Testis (tissue), 3 donors: ENCODE results near the gene PRKAR1B. TPM values are rescaled to one million over a fixed set of nuclear protein-coding genes. Genes with fewer than 3 reads are reported as not detected.
A peak's percentile ranks its signal among the peaks of the same experiment; 100 is the strongest.

Experiments
- DNase-seq: peaks from one replicate; pipeline ENCODE4 v3.0.0-alpha.2; 2019
- H3K27ac ChIP-seq, 2 donors: fragments of 200-600 bp; sonication (generic); one replicate each; pipeline ENCODE4 v1.5.1; 2019
- H3K27me3 ChIP-seq: fragments of 200-600 bp; sonication (generic); one replicate; pipeline ENCODE4 v1.5.1; 2019
- H3K36me3 ChIP-seq: fragments of 200-600 bp; sonication (generic); one replicate; pipeline ENCODE4 v1.5.1; 2017; ENCODE audit warnings: low read depth; ENCODE audit errors: missing control alignments
- H3K4me1 ChIP-seq: fragments of 200-600 bp; sonication (generic); one replicate; pipeline ENCODE4 v1.5.1; 2019
- H3K4me3 ChIP-seq, 2 donors: fragments of 200-600 bp; sonication (generic); one replicate each; pipeline ENCODE4 v1.5.1; 2017 to 2019
- H3K9me3 ChIP-seq: fragments of 200-600 bp; sonication (generic); one replicate; pipeline ENCODE4 v1.5.1; 2017
- POLR2A ChIP-seq: fragments of 450-650 bp; IDR thresholded peaks from one replicate; pipeline ENCODE4 v1.6.1; 2017; ENCODE audit warnings: antibody characterized with exemption, mild to moderate bottlenecking, moderate library complexity
- WGBS, 2 donors: methylation state at CpG; one replicate each; pipeline ENCODE4 v1.1.5; 2018; 5-methylcytosine and 5-hydroxymethylcytosine counted together
- intact Hi-C: fragments of 100-400 bp; cut with DNase I; formaldehyde crosslinking; loops from one replicate; pipeline ENCODE4 v1.15.1; 2023; ENCODE audit warnings: low total_unique reads
- polyA plus RNA-seq: library from polyadenylated mRNA; stranded (reverse); fragments of 350-450 nt; fragmentation: Illumina TruSeq; extraction: RNeasy Lipid Tissue Mini Kit (QIAGEN cat#74804); gene quantifications from one replicate; pipeline ENCODE4 v1.2.3, GENCODE V29; 2014; ENCODE audit warnings: low read depth, low replicate concordance; ENCODE audit not compliant: insufficient read depth
- total RNA-seq, 2 donors: library from RNA; depleted of rRNA; stranded (reverse); fragments of >200 nt; gene quantifications; one replicate each; pipeline ENCODE4 v1.2.3, GENCODE V29; 2016
- TF ChIP-seq, protein P1 (sequence below), 3 experiments: fragments of 450-650 bp in 2 of 3; fragments of 200-600 bp in 1 of 3; sonication (generic) in 1 of 3; IDR thresholded peaks; one replicate each; pipeline ENCODE4 v1.5.1; 2016 to 2019; ENCODE audit warnings: antibody characterized with exemption in 3 of 3, mild to moderate bottlenecking in 2 of 3, moderate library complexity in 1 of 3

PRKAR1B gene
- total and polyA plus RNA-seq, 3 donors from 2014 or later: 27.8 to 35.7 (median 31.3) TPM

DNA sequence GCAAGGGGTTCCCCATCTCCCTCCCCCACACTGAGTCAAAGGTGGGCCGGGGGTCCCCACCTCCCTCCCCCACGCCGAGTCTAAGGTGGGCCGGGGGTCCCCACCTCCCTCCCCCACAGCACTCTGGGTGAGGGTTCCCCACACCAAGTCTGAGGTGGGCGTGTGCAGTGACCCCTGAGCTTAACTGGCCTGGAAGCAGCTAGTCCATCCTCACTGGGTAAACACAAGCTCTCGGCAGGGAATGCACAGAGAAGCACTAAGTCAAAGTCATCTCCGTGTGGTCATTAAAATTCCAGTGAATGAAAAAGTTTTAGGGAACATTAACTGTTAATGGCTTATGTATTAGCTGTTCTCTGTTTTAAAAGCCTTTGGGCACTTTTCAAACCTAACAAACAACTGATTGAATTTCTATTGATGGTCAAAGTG, 43.7 kb upstream of the PRKAR1B start:
- H3K36me3 ChIP-seq: no peaks in the 10 kb centered on the region
- no peak for DNase-seq

DNA sequence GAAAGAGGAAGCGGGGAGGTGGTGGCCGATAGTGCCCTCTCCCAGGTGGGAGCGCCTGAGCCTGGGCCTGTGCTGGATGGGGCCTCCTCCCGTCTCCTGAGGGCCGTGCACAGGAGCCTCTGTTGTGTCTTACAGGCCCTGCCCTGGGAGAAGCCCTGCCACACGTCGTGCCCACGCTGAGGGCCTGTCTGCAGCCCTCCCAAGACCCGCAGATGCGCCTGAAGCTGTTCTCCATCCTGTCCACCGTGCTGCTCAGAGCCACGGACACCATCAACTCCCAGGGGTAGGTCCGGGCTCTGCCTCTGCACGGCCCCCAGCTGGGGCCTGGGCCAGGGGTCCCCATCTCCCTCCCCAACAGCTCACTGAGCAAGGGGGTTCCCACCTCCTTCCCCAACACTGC, 43.3 kb upstream of the PRKAR1B start:
- Histone ChIP-seq H3K36me3 (no peaks in the 10 kb centered on the region), H3K4me3 (no peak overlapping the region), H3K4me1 (peaks cover 26% of the 10 kb centered on the region), H3K27ac (peak overlapping the region; percentile 26 to 79), H3K27me3 (no peaks in the 10 kb centered on the region), H3K9me3 (no peaks in the 10 kb centered on the region)
- no peak for DNase-seq
- intact Hi-C loops: loop anchor here (5.0 kb wide), 1 partner anchor 438 kb away; no protein-coding TSS in a partner anchor
- TF ChIP-seq POLR2A: no peak
- TF ChIP-seq, protein P1, sequence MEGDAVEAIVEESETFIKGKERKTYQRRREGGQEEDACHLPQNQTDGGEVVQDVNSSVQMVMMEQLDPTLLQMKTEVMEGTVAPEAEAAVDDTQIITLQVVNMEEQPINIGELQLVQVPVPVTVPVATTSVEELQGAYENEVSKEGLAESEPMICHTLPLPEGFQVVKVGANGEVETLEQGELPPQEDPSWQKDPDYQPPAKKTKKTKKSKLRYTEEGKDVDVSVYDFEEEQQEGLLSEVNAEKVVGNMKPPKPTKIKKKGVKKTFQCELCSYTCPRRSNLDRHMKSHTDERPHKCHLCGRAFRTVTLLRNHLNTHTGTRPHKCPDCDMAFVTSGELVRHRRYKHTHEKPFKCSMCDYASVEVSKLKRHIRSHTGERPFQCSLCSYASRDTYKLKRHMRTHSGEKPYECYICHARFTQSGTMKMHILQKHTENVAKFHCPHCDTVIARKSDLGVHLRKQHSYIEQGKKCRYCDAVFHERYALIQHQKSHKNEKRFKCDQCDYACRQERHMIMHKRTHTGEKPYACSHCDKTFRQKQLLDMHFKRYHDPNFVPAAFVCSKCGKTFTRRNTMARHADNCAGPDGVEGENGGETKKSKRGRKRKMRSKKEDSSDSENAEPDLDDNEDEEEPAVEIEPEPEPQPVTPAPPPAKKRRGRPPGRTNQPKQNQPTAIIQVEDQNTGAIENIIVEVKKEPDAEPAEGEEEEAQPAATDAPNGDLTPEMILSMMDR (IDR thresholded peaks at IDR 0.05): no peak
- WGBS, 2 donors: 93 to 94% methylated on average over 5 to 14 of the region's 14 CpGs

More for the DNA sequence above, 43.7 kb upstream of the PRKAR1B start:
- Histone ChIP-seq H3K4me3 (no peak overlapping the region), H3K4me1 (peaks cover 26% of the 10 kb centered on the region), H3K27me3 (no peaks in the 10 kb centered on the region), H3K9me3 (no peaks in the 10 kb centered on the region), H3K27ac (peak overlapping the region; percentile 48 to 79)
- intact Hi-C loops: loop anchor here (5.0 kb wide), 1 partner anchor 438 kb away; no protein-coding TSS in a partner anchor
- whole genome bisulfite sequencing, 2 donors: 43 to 51% methylated on average over 7 of the region's 7 CpGs
- TF ChIP-seq, protein P1 (IDR thresholded peaks at IDR 0.05): no peak
- TF ChIP-seq POLR2A: no peak

DNA sequence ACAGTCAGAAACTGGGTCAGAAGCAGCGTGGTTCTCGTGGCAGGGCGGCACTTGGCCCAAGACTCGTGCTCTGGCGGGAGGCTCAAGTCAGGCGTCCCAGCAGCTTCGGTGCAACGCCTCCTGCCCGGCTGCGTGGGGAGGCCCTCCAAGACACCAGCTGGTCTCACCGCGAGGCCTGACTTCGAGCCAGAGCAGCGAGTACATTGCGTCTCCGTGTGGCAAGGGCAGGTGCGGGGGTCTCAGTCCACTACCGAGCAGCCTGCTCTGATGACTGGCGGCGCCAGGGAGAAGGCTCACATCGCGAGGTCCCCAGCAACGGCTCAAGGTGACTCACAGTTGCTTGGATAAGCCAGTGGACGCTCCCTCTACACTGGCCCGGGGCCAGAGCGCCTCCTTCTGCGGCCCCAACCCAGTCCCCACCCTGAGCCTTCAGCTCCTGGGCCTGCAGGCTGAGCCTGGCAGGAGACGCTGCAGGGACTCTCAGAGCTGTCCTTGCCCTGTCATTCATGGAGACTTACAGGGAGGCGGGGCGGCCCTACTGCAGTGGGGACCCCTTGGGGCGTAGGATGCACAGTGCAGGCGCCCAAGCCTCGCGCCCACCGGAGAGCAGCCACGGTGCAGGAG, 41.9 kb upstream of the PRKAR1B start:
- no peaks in the 10 kb centered on the region for H3K27me3 ChIP-seq
- peak; percentile 80 for DNase-seq
- 15 to 27% methylated on average over 10 to 36 of the region's 36 CpGs for WGBS, 2 donors
- peak overlapping the region in 1 of 2 donors; percentile 36 for H3K4me3 ChIP-seq
- TF ChIP-seq, protein P1 (IDR thresholded peaks at IDR 0.05): peak in 1 of 3 experiments; percentile 8
- TF ChIP-seq POLR2A: no peak
- H3K4me1 ChIP-seq: peaks cover 26% of the 10 kb centered on the region
- H3K9me3 ChIP-seq: no peaks in the 10 kb centered on the region
- intact Hi-C loops: no loop called here
- peak overlapping the region; percentile 28 to 73 for H3K27ac ChIP-seq
- H3K36me3 ChIP-seq: no peaks in the 10 kb centered on the region

DNA sequence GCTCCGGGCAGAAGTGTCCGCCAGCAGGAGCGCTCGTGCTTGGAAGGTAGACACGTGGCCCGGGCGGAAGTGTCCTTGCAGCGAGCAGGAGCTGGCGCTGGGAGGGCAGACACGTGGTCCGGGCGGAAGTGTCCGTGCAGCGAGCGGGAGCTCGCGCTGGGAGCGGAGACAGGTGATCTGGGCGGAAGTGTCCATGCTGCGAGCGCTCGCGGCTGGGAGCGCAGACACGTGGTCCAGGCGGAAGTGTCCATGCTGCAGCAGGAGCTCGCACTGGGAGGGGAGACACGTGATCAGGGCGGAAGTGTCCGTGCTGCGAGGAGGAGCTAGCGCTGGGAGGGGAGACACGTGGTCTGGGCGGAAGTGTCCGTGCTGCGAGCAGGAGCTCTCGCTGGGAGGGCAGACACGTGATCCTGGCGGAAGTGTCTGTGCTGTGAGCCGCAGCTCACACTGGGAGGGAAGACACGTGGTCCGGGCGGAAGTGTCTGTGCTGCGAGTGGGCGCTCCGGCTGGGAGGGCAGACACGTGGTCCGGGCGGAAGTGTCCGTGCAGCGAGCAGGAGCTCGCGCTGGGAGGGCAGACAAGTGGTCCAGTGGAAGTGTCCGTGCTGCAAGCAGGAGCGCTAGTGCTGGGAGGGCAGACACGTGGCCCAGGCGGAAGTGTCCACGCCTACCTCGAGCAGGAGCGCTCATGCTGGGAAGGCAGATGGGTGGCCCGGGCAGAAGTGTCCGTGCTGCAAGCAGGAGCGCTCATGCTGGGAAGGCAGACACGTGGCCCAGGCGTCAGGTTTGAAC, 41.1 kb upstream of the PRKAR1B start:
- Histone ChIP-seq H3K36me3 (no peaks in the 10 kb centered on the region), H3K9me3 (no peaks in the 10 kb centered on the region), H3K27me3 (no peaks in the 10 kb centered on the region), H3K4me1 (peaks cover 26% of the 10 kb centered on the region), H3K4me3 (peak overlapping the region; percentile 32 to 36), H3K27ac (peak overlapping the region; percentile 28 to 73)
- intact Hi-C loops: no loop called here
- 55 to 62% methylated on average over 59 to 65 of the region's 65 CpGs for WGBS, 2 donors
- DNase-seq: peak; percentile 90
- no peak for TF ChIP-seq POLR2A
- TF ChIP-seq, protein P1 (IDR thresholded peaks at IDR 0.05): no peak
